Bronchial epithelial cell (primary cell): Measurements from ENCODE around the gene DNAI7. TPM values are rescaled to one million over a fixed set of nuclear protein-coding genes. Genes with fewer than 3 reads are reported as not detected.
A peak's percentile ranks its signal among the peaks of the same experiment; 100 is the strongest.

Source experiments
- DNase-seq: peaks from one replicate; pipeline ENCODE4 v3.0.0-alpha.2; 2010; ENCODE audit warnings: low read depth
- FAIRE-seq: peaks from 2 replicates; lab custom pipeline; 2011; peaks lifted over from hg19 to GRCh38; lab: Jason Lieb, UNC
- H3K27me3 ChIP-seq: 2 replicates; pipeline ENCODE4 v1.5.1; 2011; ENCODE audit warnings: low read length; ENCODE audit not compliant: control insufficient read depth, insufficient read depth
- H3K36me3 ChIP-seq: 2 replicates; pipeline ENCODE4 v1.5.1; 2011; ENCODE audit warnings: low read length; ENCODE audit not compliant: control insufficient read depth, insufficient read depth
- H3K4me3 ChIP-seq: 2 replicates; pipeline ENCODE4 v1.5.1; 2011; ENCODE audit warnings: mild to moderate bottlenecking, low read depth, low read length, control low read depth
- total RNA-seq: library from RNA; depleted of rRNA; stranded (reverse); fragments of >200 nt; gene quantifications from 2 replicates; pipeline ENCODE4 v1.2.1, GENCODE V29; 2014
- TF ChIP-seq, protein P1 (sequence below): IDR thresholded peaks from 2 replicates; pipeline ENCODE4 v1.5.1; 2011; ENCODE audit warnings: mild to moderate bottlenecking, moderate library complexity, low read length, control low read depth, inconsistent platforms; ENCODE audit not compliant: insufficient read depth, severe bottlenecking

The DNAI7 gene
- total RNA-seq, 1 donor from 2014 or later, result not detected

DNA sequence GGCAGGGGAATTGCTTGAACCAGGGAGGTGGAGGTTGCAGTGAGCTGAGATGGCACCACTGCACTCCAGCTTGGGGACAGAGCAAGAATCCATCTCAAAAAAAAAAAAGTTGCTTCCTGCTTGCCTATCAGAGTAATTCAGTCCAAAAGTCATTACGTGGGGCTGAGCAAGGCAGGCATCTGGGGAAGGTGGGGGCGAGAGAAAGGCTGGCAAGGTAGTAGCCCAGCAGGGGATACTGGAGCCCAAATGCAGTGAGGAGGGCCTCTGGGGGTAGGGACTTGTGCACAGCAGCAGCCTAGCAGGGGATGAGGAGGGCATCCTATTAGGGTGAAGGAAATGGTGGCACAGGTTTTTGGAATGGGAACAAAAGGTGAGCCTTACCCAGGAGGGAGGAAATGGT, 7.2 kb upstream of the DNAI7 start:
- no peak for FAIRE-seq

DNA sequence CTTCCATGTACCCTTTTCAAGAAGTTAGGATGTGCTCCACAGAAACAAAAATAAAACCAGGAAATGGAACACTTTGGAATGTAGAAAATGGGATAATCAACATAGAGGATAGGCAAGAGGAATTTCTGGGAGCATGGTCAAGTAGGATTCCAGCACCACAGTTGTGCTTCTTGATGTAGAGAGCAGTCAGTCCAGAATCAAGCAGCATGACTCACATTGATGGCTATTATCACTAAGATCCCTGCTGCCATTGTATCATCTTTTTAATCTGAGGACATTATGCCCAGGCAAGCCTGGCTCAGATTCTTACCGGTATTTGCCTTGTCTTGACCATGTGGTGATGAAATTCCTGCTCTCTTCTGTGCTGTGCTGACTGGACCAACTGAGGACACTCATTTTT, 5.7 kb upstream of the DNAI7 start:
- H3K36me3 ChIP-seq, result no peaks in the 10 kb centered on the region
- no peak overlapping the region for H3K4me3 ChIP-seq
- DNase-seq (peak; percentile 47), FAIRE-seq (no peak)
- TF ChIP-seq, protein P1, sequence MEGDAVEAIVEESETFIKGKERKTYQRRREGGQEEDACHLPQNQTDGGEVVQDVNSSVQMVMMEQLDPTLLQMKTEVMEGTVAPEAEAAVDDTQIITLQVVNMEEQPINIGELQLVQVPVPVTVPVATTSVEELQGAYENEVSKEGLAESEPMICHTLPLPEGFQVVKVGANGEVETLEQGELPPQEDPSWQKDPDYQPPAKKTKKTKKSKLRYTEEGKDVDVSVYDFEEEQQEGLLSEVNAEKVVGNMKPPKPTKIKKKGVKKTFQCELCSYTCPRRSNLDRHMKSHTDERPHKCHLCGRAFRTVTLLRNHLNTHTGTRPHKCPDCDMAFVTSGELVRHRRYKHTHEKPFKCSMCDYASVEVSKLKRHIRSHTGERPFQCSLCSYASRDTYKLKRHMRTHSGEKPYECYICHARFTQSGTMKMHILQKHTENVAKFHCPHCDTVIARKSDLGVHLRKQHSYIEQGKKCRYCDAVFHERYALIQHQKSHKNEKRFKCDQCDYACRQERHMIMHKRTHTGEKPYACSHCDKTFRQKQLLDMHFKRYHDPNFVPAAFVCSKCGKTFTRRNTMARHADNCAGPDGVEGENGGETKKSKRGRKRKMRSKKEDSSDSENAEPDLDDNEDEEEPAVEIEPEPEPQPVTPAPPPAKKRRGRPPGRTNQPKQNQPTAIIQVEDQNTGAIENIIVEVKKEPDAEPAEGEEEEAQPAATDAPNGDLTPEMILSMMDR, result no peak
- H3K27me3 ChIP-seq, result no peaks in the 10 kb centered on the region

More for the DNA sequence above, 7.2 kb upstream of the DNAI7 start:
- H3K36me3 ChIP-seq, result peaks cover 3% of the 10 kb centered on the region
- no peak for DNase-seq
- TF ChIP-seq, protein P1, result no peak
- H3K27me3 ChIP-seq, result no peaks in the 10 kb centered on the region
- no peak overlapping the region for H3K4me3 ChIP-seq

DNA sequence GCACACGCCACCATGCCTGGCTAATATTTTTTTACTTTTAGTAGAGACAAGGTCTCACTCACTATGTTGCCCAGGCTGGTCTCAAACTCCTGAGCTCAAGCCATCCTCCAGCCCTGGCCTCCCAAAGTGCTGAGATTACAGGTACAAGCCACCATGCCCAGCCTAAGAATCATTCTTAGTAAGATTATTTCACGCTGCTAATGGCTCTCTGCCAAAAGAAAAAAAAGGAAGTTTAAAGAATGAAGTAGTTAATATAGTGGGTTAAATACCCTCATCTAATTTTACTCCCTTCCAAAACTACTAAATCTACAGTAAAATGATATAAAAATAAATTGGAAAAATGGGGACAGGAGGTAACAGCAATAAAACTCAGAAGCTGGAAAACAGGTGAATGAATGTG, 2.6 kb upstream of the DNAI7 start:
- no peaks in the 10 kb centered on the region for H3K27me3 ChIP-seq
- DNase-seq (no peak), FAIRE-seq (no peak)
- TF ChIP-seq, protein P1, result no peak
- no peak overlapping the region for H3K4me3 ChIP-seq
- no peaks in the 10 kb centered on the region for H3K36me3 ChIP-seq

DNA sequence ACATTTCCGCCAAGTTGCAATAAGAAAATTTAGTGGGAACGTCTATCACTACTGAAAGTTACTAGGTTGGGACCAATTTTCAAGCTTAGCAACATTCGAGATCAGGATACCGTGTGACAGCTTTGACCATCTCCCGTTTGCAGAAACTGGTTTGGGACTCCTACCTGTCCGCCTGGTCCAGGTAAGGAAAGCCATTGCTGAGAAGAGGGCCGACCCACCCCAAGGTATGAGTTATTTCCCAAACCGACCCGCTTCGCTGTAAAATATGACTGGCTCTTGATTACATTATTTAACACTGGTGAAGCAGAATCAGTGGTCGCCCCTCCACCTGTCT, 271 bp downstream of the DNAI7 start:
- DNase-seq (no peak), FAIRE-seq (no peak)
- Histone ChIP-seq H3K27me3 (no peaks in the 10 kb centered on the region), H3K4me3 (peak overlapping the region; percentile 92), H3K36me3 (no peaks in the 10 kb centered on the region)
- TF ChIP-seq, protein P1, result no peak

DNA sequence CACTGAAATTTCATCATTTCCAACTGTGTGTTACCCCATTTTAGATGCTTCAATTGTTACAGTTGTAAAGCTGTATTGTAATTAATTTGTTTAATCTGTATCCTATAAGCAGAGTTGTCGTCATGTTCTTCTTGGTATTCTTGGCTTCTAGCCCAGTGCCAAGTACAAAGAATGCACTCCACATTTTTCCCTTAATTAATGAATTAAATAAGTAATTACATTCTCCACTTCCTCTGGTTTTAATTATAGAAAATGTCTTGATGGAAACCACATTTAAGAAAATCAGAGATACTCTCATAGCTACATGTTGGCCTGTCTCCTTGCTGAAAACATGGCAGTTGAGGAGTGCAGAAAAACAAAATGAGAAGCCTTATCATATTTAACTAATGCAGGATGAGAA, 746 bp downstream of the DNAI7 start:
- no peak for FAIRE-seq
- TF ChIP-seq, protein P1, result no peak

DNA sequence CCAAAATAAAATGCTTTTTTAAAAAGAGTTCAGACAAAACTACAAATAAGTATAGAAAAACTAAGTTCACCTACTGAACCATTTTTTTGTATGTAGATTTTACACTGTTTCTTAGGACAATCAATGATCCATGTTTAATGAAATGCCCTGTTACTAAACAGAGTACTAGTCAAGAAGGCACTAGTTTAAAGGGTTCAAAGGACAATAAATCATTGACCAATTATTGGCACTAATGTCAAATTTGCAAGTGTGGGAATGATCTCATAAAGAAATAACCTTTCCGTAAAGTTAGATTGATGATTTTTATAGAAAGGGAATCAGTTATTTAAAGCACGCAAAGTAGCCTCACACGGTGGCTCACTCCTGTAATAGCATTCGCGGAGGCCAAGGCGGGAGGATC, 4.2 kb downstream of the DNAI7 start:
- no peaks in the 10 kb centered on the region for H3K36me3 ChIP-seq
- H3K27me3 ChIP-seq, result no peaks in the 10 kb centered on the region
- no peak for DNase-seq
- TF ChIP-seq, protein P1, result no peak
- no peak overlapping the region for H3K4me3 ChIP-seq
- FAIRE-seq, result no peak

More for the DNA sequence above, 746 bp downstream of the DNAI7 start:
- DNase-seq, result no peak
- no peaks in the 10 kb centered on the region for H3K36me3 ChIP-seq
- no peak overlapping the region for H3K4me3 ChIP-seq
- H3K27me3 ChIP-seq, result no peaks in the 10 kb centered on the region
